Astrocyte (in vitro differentiated cells and primary cell): ENCODE measurements around the gene SREBF1. TPM values are rescaled to one million over a fixed set of nuclear protein-coding genes. Genes with fewer than 3 reads are reported as not detected.

ENCODE experiments used
- DNase-seq: peaks from one replicate; pipeline ENCODE4 v3.0.0-alpha.2; 2010; ENCODE audit warnings: low read depth
- FAIRE-seq: peaks from 2 replicates; lab custom pipeline; 2011; peaks lifted over from hg19 to GRCh38; lab: Jason Lieb, UNC
- H2AFZ ChIP-seq: 2 replicates; pipeline ENCODE4 v1.6.0; 2012; ENCODE audit warnings: low read depth, low read length, inconsistent platforms
- H3K27ac ChIP-seq: 2 replicates; pipeline ENCODE4 v1.5.1; 2011; ENCODE audit warnings: low read depth, low read length, inconsistent platforms
- H3K27me3 ChIP-seq: 2 replicates; pipeline ENCODE4 v1.6.0; 2011; ENCODE audit warnings: low read length, inconsistent platforms; ENCODE audit not compliant: insufficient read depth
- H3K36me3 ChIP-seq: 2 replicates; pipeline ENCODE4 v1.5.1; 2011; ENCODE audit warnings: low read length, inconsistent platforms; ENCODE audit not compliant: insufficient read depth
- H3K4me1 ChIP-seq: 2 replicates; pipeline ENCODE4 v1.5.1; 2011; ENCODE audit warnings: low read length, inconsistent platforms; ENCODE audit not compliant: insufficient read depth
- H3K4me2 ChIP-seq: 2 replicates; pipeline ENCODE4 v1.6.0; 2012; ENCODE audit warnings: low read length, inconsistent platforms
- H3K4me3 ChIP-seq: 2 replicates; pipeline ENCODE4 v1.5.1; 2011; ENCODE audit warnings: low read depth, mild to moderate bottlenecking, low read length, inconsistent platforms; ENCODE audit not compliant: insufficient read depth
- H3K79me2 ChIP-seq: 2 replicates; pipeline ENCODE4 v1.6.0; 2012; ENCODE audit warnings: mild to moderate bottlenecking, low read length, inconsistent platforms; ENCODE audit not compliant: insufficient read depth
- H3K9ac ChIP-seq: 2 replicates; pipeline ENCODE4 v1.6.0; 2012; ENCODE audit warnings: mild to moderate bottlenecking, low read length, inconsistent platforms
- H3K9me3 ChIP-seq: 2 replicates; pipeline ENCODE4 v1.5.1; 2012; ENCODE audit warnings: low read depth, mild to moderate bottlenecking, low read length, inconsistent platforms; ENCODE audit not compliant: insufficient read depth
- H4K20me1 ChIP-seq: 2 replicates; pipeline ENCODE4 v1.6.0; 2012; ENCODE audit warnings: low read length, inconsistent platforms; ENCODE audit not compliant: insufficient read depth
- H3K27ac Mint-ChIP-seq: one replicate; pipeline ENCODE4 v1.8.0; 2021; ENCODE audit warnings: mild to moderate bottlenecking, mixed read lengths; ENCODE audit not compliant: unreplicated experiment
- H3K27me3 Mint-ChIP-seq: one replicate; pipeline ENCODE4 v1.8.0; 2021; ENCODE audit warnings: low read depth, mixed read lengths; ENCODE audit not compliant: unreplicated experiment
- H3K36me3 Mint-ChIP-seq: one replicate; pipeline ENCODE4 v1.8.0; 2021; ENCODE audit warnings: low read depth, mixed read lengths; ENCODE audit not compliant: unreplicated experiment
- H3K4me1 Mint-ChIP-seq: one replicate; pipeline ENCODE4 v1.8.0; 2021; ENCODE audit warnings: low read depth, mixed read lengths; ENCODE audit not compliant: unreplicated experiment
- H3K4me3 Mint-ChIP-seq: one replicate; pipeline ENCODE4 v1.8.0; 2021; ENCODE audit warnings: mild to moderate bottlenecking, moderate library complexity, mixed read lengths; ENCODE audit not compliant: unreplicated experiment
- H3K9me3 Mint-ChIP-seq: one replicate; pipeline ENCODE4 v1.8.0; 2021; ENCODE audit warnings: mild to moderate bottlenecking, mixed read lengths; ENCODE audit not compliant: unreplicated experiment
- EZH2 ChIP-seq: IDR thresholded peaks from 2 replicates; pipeline ENCODE4 v1.6.1; 2012; ENCODE audit warnings: mild to moderate bottlenecking, low read length, inconsistent platforms; ENCODE audit not compliant: insufficient read depth
- total RNA-seq: library from RNA; stranded (reverse); gene quantifications from 2 replicates; pipeline ENCODE4 v1.2.1, GENCODE V29; 2021
- TF ChIP-seq, protein P1 (sequence below): IDR thresholded peaks from 2 replicates; pipeline ENCODE4 v1.5.1; 2011; ENCODE audit warnings: low read depth, mild to moderate bottlenecking, inconsistent platforms, low read length, moderate library complexity; ENCODE audit not compliant: insufficient read depth

Gene SREBF1
- total RNA-seq, 1 donor from 2014 or later: 65.6 TPM

DNA sequence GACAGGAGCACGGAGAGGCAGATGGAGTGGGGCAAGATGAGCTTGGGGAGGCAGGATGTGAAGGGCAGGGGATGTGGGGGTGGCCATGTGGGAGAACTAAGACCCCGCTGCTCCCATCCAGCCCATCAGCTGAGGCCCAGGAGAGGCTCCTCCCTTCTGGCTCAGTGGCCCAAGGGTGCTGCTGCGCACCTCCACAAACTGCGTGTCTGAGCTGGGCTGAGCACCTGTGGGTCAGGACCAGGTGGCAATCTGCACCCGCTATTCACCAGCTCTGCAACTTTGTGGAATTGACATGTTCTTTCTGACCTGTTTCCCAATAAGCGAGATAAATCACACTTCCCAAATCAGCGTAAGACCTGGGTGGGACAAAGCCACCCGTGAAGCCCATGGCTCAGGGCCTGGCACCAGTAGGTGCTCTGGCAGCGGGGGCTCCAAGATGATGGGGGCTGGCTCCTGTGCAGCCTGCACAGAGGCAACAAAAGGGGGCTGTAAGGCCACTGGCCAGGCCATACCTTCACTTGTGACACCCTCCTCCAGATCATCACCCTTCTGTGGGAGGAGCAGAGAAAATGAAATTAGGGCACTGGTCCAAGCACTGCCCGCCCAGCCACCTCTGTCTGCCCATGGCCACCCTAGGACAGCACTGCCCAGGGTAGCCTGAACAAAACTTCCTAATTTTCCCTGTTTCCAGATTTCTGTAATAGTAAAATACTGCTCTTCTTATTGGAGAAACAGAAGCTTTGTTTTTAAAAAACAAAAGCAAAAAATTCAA, 11.7 kb upstream of the SREBF1 start:
- FAIRE-seq (no peak), DNase-seq (no peak)
- H3K4me1 Mint-ChIP-seq: peaks cover 10% of the 10 kb centered on the region
- no peak overlapping the region for H3K27ac ChIP-seq
- H2AFZ ChIP-seq: no peak overlapping the region
- H4K20me1 ChIP-seq: no peaks in the 10 kb centered on the region
- H3K4me3 ChIP-seq: no peak overlapping the region
- no peaks in the 10 kb centered on the region for H3K27me3 ChIP-seq
- no peaks in the 10 kb centered on the region for H3K9me3 Mint-ChIP-seq
- no peak overlapping the region for H3K27ac Mint-ChIP-seq
- no peak overlapping the region for H3K4me2 ChIP-seq
- H3K9me3 ChIP-seq: no peaks in the 10 kb centered on the region
- no peaks in the 10 kb centered on the region for H3K27me3 Mint-ChIP-seq
- H3K4me1 ChIP-seq: peaks cover 6% of the 10 kb centered on the region
- H3K79me2 ChIP-seq: no peaks in the 10 kb centered on the region
- TF ChIP-seq, protein P1, sequence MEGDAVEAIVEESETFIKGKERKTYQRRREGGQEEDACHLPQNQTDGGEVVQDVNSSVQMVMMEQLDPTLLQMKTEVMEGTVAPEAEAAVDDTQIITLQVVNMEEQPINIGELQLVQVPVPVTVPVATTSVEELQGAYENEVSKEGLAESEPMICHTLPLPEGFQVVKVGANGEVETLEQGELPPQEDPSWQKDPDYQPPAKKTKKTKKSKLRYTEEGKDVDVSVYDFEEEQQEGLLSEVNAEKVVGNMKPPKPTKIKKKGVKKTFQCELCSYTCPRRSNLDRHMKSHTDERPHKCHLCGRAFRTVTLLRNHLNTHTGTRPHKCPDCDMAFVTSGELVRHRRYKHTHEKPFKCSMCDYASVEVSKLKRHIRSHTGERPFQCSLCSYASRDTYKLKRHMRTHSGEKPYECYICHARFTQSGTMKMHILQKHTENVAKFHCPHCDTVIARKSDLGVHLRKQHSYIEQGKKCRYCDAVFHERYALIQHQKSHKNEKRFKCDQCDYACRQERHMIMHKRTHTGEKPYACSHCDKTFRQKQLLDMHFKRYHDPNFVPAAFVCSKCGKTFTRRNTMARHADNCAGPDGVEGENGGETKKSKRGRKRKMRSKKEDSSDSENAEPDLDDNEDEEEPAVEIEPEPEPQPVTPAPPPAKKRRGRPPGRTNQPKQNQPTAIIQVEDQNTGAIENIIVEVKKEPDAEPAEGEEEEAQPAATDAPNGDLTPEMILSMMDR: no peak
- TF ChIP-seq EZH2: no peak
- H3K9ac ChIP-seq: no peak overlapping the region
- H3K4me3 Mint-ChIP-seq: no peak overlapping the region
- peaks cover 11% of the 10 kb centered on the region for H3K36me3 Mint-ChIP-seq
- H3K36me3 ChIP-seq: no peaks in the 10 kb centered on the region

DNA sequence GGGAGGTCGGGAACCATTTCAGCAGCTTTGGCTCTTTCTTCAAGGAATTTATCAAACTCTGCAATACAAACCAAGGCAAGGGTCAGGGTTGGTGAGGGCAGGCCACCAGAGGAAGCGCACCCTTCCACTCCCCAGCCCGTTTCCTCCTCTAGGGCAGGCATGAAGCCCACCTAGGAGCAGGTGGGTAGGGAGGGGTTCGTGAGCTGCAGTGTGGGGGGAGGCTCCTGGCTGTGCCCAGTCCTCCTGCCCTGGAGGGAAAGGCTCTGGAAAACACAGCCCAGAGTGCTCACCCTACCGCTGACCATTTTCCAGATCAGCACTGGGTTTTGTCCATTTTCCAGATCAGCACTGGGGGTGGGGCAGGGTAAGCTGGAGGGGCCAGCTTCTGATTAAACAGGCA, 10.9 kb upstream of the SREBF1 start:
- H3K27me3 Mint-ChIP-seq: no peaks in the 10 kb centered on the region
- no peak for TF ChIP-seq EZH2
- TF ChIP-seq, protein P1: no peak
- Histone ChIP-seq H4K20me1 (no peaks in the 10 kb centered on the region), H3K9ac (no peak overlapping the region), H3K9me3 (no peaks in the 10 kb centered on the region), H3K36me3 (no peaks in the 10 kb centered on the region), H3K79me2 (no peaks in the 10 kb centered on the region), H3K27me3 (no peaks in the 10 kb centered on the region), H3K4me3 (no peak overlapping the region), H3K4me1 (peaks cover 6% of the 10 kb centered on the region), H3K27ac (no peak overlapping the region), H3K4me2 (no peak overlapping the region), H2AFZ (no peak overlapping the region)
- H3K4me1 Mint-ChIP-seq: peaks cover 10% of the 10 kb centered on the region
- H3K4me3 Mint-ChIP-seq: no peak overlapping the region
- DNase-seq: no peak
- no peak overlapping the region for H3K27ac Mint-ChIP-seq
- H3K9me3 Mint-ChIP-seq: no peaks in the 10 kb centered on the region
- peaks cover 9% of the 10 kb centered on the region for H3K36me3 Mint-ChIP-seq
- FAIRE-seq: no peak

DNA sequence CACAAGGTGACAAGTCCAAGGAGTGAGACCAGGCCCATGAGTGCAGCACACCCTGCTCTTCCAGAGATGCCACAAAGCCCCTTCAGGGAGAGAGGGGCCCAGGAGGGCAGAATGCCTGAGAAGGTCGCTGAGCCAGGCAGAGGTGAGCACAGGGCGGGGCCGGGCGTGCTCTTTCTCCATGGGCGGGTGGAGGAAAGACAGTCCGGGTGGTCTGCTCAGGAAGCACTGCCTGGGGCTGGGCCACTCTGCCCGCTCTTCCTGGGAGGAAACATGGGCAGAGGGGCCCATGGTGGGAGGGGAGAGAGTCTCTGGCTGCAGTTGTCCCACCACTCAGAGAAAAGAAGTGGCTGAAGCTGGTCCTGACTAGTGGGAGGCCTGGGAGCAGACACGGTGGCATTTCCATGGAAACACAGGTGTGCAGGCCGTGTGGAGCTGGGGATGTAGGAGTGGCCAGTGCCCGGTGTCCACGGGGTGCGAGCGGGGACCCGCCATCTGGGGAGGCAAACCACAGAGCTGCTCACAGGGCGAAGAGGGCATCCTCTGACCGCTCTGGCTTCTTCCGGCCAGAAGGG, 10.4 kb upstream of the SREBF1 start:
- Histone ChIP-seq H3K27ac (no peak overlapping the region), H3K79me2 (no peaks in the 10 kb centered on the region), H3K4me3 (no peak overlapping the region), H3K9ac (no peak overlapping the region), H2AFZ (no peak overlapping the region), H3K4me1 (peaks cover 6% of the 10 kb centered on the region), H4K20me1 (no peaks in the 10 kb centered on the region), H3K36me3 (no peaks in the 10 kb centered on the region), H3K27me3 (no peaks in the 10 kb centered on the region), H3K9me3 (no peaks in the 10 kb centered on the region), H3K4me2 (no peak overlapping the region)
- FAIRE-seq: no peak
- Mint-ChIP-seq H3K27ac (no peak overlapping the region), H3K9me3 (no peaks in the 10 kb centered on the region), H3K36me3 (peaks cover 7% of the 10 kb centered on the region), H3K27me3 (no peaks in the 10 kb centered on the region), H3K4me3 (no peak overlapping the region), H3K4me1 (peaks cover 10% of the 10 kb centered on the region)
- no peak for TF ChIP-seq EZH2
- TF ChIP-seq, protein P1: no peak
- DNase-seq: no peak
